EH (cell line): ENCODE results near the gene TMEM26.
A peak's percentile ranks its signal among the peaks of the same experiment; 100 is the strongest.

Experiments
- DNase-seq: peaks from one replicate; pipeline ENCODE4 v3.0.0-alpha.2; 2015; ENCODE audit warnings: low read depth

TMEM26 gene

GRCh38 chr10:61452655-61453641 lies at the start of gene TMEM26:
Gene TMEM26, minus strand, starts transcription at chr10:61453381. Its CDS starts 300 bp downstream, at chr10:61453081.
- peak; percentile 59 for DNase-seq

DNA sequence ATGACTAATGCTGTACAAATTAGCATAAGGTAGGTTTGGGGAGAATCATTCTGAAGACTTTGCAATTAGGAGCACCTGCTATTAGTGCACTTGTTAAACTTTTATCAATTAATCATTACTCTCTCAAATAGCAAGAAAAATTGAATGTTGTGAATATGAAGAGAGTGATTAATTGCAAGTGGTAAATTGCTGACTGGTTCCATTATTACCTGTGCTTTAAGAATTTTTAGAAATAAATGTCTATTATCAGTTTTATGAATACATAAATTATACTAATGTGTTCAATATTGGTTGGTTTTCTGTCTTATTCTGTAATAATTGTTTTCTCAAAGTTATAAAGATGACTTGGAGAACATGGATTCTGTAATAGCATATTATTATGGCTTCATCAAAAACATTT lies 47.3 kb upstream of the TMEM26 start:
- DNase-seq, result no peak

GRCh38 chr10:61492364-61492995 lies 39.3 kb upstream of the TMEM26 start:
- no peak for DNase-seq

DNA sequence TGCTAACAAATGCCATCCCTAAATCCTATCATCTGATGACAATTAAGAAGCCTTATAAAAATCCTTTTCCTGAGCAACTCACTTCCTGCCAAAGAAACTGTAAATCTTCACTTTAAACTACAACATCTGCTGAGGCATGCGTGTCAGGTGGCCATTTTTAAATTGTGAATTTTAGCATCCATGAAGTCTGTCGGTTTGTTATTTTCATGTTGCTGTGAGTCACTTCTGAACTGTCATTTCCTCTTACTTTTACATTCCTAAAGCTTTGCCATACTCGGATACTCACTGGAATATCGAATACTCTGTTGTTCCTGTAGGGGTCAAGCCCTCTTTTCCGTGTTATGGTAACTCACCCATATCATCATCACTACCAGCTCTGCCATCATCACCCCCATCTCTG lies 34.3 kb upstream of the TMEM26 start:
- DNase-seq, result peak; percentile 82

- DNase-seq, result peak; percentile 67
Observed at GRCh38 chr10:61486738-61487396, 33.7 kb upstream of the TMEM26 start.

DNA sequence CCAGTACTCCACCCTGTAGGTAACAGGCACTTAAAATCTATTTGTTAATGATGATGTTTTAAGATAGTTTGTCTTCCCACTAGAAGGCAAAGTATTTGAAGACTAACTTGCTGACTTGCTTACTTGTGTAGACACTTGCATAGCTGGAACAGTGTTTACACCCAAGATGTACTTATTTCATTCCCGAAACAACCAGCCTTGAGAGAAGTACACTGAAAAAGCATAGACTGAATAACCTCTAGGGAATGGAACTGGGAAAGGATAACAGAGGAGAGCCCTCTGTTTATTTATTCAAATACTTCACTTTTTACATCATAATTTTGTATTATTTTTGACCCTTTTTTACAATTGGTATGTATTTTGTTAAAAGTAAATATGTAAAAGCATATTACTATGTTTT lies 33.1 kb upstream of the TMEM26 start:
- DNase-seq, result peak; percentile 44

DNA sequence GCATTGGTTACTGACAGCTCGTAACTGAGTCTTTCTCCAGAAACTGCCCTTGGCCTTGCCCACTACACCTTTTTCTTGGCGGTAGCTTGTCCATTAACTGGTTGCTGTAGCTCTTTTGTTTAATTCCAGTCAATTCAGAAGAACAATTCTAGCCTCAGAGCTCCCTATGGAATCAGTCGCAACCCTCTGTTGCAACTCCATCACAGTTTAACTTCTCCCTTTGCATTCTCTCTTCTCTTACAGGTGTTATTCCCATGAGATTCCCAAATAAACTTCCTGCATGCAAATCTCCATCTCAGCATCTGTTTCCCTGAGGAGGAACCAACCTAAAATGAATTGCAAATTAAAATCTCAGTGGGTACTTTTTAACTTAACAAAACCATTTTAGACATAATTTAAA lies 28.4 kb upstream of the TMEM26 start:
- no peak for DNase-seq

DNA sequence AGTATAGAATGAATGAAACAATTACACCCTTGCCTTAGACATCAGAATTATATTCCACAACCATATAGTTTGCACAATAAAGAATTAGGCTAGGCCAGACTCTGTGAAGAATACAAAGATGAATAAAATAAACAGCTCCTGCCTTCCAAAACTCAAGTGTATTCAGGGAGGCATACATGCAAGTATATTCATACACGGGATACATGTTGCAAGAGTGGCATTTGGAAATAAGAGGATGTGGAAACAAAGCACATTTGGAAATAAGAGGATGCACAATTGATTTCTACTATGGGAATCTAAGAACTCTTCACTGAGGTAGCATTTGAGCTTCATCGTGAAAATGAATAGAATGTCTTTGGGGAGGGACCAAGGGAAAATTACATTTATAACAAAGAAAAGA lies 27.0 kb upstream of the TMEM26 start:
- DNase-seq, result no peak

GRCh38 chr10:61478621-61479312 lies 25.6 kb upstream of the TMEM26 start:
- DNase-seq, result no peak

- no peak for DNase-seq
Observed at GRCh38 chr10:61477451-61477850, 24.3 kb upstream of the TMEM26 start.

GRCh38 chr10:61476529-61476928 lies 23.3 kb upstream of the TMEM26 start:
- no peak for DNase-seq

- DNase-seq, result peak; percentile 78
Observed at GRCh38 chr10:61475449-61475873, 22.3 kb upstream of the TMEM26 start.

GRCh38 chr10:61472090-61472674 lies 19.0 kb upstream of the TMEM26 start:
- no peak for DNase-seq

DNA sequence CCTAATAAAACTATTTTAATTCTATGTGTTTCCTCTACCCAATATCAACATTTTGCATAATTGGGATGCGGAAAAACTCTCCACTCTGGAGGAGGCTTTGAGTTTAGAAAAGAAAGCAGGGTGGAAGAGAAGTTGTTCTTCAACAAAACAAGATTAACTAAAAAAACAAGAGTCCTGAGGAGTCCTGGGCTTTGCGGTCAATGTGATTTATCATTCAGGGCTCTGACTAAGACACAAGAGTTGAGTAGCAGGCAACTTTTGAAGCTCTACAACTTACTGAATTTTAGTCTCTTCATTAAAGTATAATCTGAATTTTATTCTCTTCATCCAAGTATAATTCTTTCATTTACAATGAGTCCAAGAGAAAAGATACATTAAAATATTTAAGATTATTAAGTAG lies 18.3 kb upstream of the TMEM26 start:
- DNase-seq, result no peak

GRCh38 chr10:61470740-61471139 lies 17.6 kb upstream of the TMEM26 start:
- no peak for DNase-seq

GRCh38 chr10:61465901-61466632 lies 12.9 kb upstream of the TMEM26 start:
- DNase-seq, result peak; percentile 32

- no peak for DNase-seq
Observed at GRCh38 chr10:61465171-61465496, 12.0 kb upstream of the TMEM26 start.

DNA sequence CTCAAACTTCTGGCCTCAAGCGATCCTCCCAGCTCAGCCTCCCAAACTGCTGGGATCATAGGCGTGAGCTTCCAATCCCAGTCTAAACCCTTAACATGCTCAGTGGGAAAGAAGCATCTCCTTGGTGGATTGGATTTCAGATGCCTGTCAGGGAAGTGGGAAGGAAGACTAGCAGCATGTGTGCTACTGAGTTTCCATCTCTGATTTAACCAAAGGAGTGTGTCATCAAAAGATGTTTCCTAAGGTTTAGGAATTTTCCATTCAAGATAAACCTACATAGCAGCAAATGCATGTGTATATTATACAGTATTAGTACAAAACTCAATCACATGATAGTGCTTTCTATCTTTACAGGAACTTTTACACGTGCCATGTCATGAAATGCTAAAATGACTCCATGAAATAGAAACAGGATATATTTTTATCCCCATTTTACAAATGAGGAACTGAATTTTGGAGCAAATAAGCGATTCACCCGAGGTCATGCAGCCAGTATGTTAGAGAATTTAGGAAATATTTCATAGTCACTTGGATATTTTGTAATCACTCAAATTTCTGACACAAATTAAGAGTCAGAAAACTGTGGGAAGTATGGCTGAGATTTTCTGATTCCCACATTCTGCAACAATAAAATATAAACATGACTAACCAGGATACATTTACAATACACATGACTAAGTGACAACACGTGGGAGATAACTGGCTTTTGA lies 11.4 kb upstream of the TMEM26 start:
- DNase-seq, result peak; percentile 86

GRCh38 chr10:61463035-61463909 lies 10.1 kb upstream of the TMEM26 start:
- peak; percentile 77 for DNase-seq
